Measurements from ENCODE around the gene MT4. TPM values are rescaled to one million over a fixed set of nuclear protein-coding genes. Genes with fewer than 3 reads are reported as not detected.
A peak's percentile ranks its signal among the peaks of the same experiment; 100 is the strongest.

Gene MT4
- total RNA-seq, 1 experiment from 2014 or later: not detected

GRCh38 chr16:56607675-56608042 is 42.8 kb downstream of the MT4 start:
- ChIA-PET POLR2A (interaction anchor here (1.1 to 4.8 kb wide), 4 partner anchors 19 to 75 kb away, joined by 5 to 68 read pairs (median 16); partner anchors contain the start of genes MT1E, MT1G, MT1H and MT1X), CTCF (interaction anchor here (1.0 to 4.5 kb wide), 3 partner anchors 18 to 94 kb away, joined by 3 to 28 read pairs (median 3); partner anchors contain the start of gene MT1E)
- ATAC-seq: no peak
- Mint-ChIP-seq H3K9me3 (no peaks in the 10 kb centered on the region), H3K4me3 (peak overlapping the region; percentile 79), H3K27me3 (ENCODE audit: low read depth) (peaks cover 66% of the 10 kb centered on the region), H3K27ac (peak overlapping the region; percentile 18; the same call in 1 of the 2 replicates), H3K36me3 (no peaks in the 10 kb centered on the region), H3K4me1 (peaks cover 43% of the 10 kb centered on the region)
- DNase-seq (ENCODE audit: low spot score): no peak
- TF ChIP-seq ZBTB43 (CRISPR knock-in tag; IDR thresholded peaks at IDR 0.05) (no peak), GABPB1 (CRISPR knock-in tag; IDR thresholded peaks at IDR 0.05) (no peak), KAT7 (CRISPR knock-in tag; IDR thresholded peaks at IDR 0.05; ENCODE audit: borderline replicate concordance) (no peak), PREB (CRISPR knock-in tag; IDR thresholded peaks at IDR 0.05; ENCODE audit: borderline replicate concordance) (no peak), ZNF219 (CRISPR knock-in tag; IDR thresholded peaks at IDR 0.05; ENCODE audit: borderline replicate concordance) (no peak), HMGXB4 (CRISPR knock-in tag; IDR thresholded peaks at IDR 0.05) (no peak), TCF7 (CRISPR knock-in tag; IDR thresholded peaks at IDR 0.05; ENCODE audit: low read depth) (no peak), TP53 (CRISPR knock-in tag; IDR thresholded peaks at IDR 0.05) (no peak), ERG (CRISPR knock-in tag; IDR thresholded peaks at IDR 0.05) (no peak), ZNF281 (CRISPR knock-in tag; IDR thresholded peaks at IDR 0.05) (no peak), ETV6 (CRISPR knock-in tag; IDR thresholded peaks at IDR 0.05) (no peak), RORB (CRISPR knock-in tag; IDR thresholded peaks at IDR 0.05) (no peak), ATF2 (CRISPR knock-in tag; IDR thresholded peaks at IDR 0.05; ENCODE audit: borderline replicate concordance, low read depth) (no peak), ARID4B (CRISPR knock-in tag; IDR thresholded peaks at IDR 0.05; ENCODE audit: borderline replicate concordance) (no peak), JAZF1 (CRISPR knock-in tag; IDR thresholded peaks at IDR 0.05) (no peak), MXD4 (CRISPR knock-in tag; IDR thresholded peaks at IDR 0.05; ENCODE audit: borderline replicate concordance) (no peak), GRHL2 (CRISPR knock-in tag; IDR thresholded peaks at IDR 0.05; ENCODE audit: insufficient replicate concordance, severe bottlenecking) (no peak), RELA (CRISPR knock-in tag; IDR thresholded peaks at IDR 0.05; ENCODE audit: borderline replicate concordance) (no peak), STAT6 (CRISPR knock-in tag; conservative IDR thresholded peaks at IDR 0.05; ENCODE audit: low read depth) (no peak), ZNF423 (CRISPR knock-in tag; IDR thresholded peaks at IDR 0.05) (no peak)

Measured in WTC11 (cell line).